Adrenal gland (tissue), 12 donors: ENCODE results near the gene CHST3. TPM values are rescaled to one million over a fixed set of nuclear protein-coding genes. Genes with fewer than 3 reads are reported as not detected.

ENCODE experiments used
- DNase-seq, 7 donors: peaks; one replicate each; pipeline ENCODE4 v3.0.0-alpha.2; 2019 to 2020
- H3K27ac ChIP-seq, 5 donors: fragments of 200-600 bp; sonication (generic) in 4 of 5; 1 replicate in 3 of 5; 2 replicates in 2 of 5; pipeline versions ENCODE4 v1.5.1 to v1.8.0; 2016 to 2020; ENCODE audit warnings: mild to moderate bottlenecking in 1 of 5
- H3K27me3 ChIP-seq: fragments of 200-600 bp; 2 replicates; pipeline ENCODE4 v1.8.0; 2021
- H3K36me3 ChIP-seq, 2 donors: fragments of 200-600 bp; replicated peaks in 1 of 2; 1 replicate in 1 of 2; 2 replicates in 1 of 2; pipeline versions ENCODE4 v1.5.1 to v1.8.0; 2018 to 2022
- H3K4me1 ChIP-seq, 2 donors: fragments of 200-600 bp; replicated peaks in 1 of 2; 1 replicate in 1 of 2; 2 replicates in 1 of 2; pipeline versions ENCODE4 v1.5.1 to v1.8.0; 2018 to 2021
- H3K4me3 ChIP-seq, 4 donors: fragments of 200-600 bp; sonication (generic) in 3 of 4; one replicate each; pipeline ENCODE4 v1.5.1; 2016 to 2018
- H3K9me3 ChIP-seq, 3 donors: fragments of 200-600 bp; sonication (generic) in 1 of 3; replicated peaks in 1 of 3; 1 replicate in 2 of 3; 2 replicates in 1 of 3; pipeline versions ENCODE4 v1.5.1 to v1.8.0; 2016 to 2021
- CTCF ChIP-seq, 6 experiments: fragments of 450-650 bp in 4 of 6; fragments of 200-600 bp in 2 of 6; sonication (generic) in 1 of 6; IDR thresholded peaks; 1 replicate in 5 of 6; 2 replicates in 1 of 6; pipeline versions ENCODE4 v1.5.1 to v1.8.0; 2016 to 2021; ENCODE audit warnings: antibody characterized with exemption in 6 of 6, mild to moderate bottlenecking in 2 of 6, moderate library complexity in 1 of 6
- POLR2A ChIP-seq, 2 donors: fragments of 450-650 bp; IDR thresholded peaks; one replicate each; pipeline ENCODE4 v1.6.1; 2017; ENCODE audit warnings: antibody characterized with exemption in 2 of 2, mild to moderate bottlenecking in 2 of 2, moderate library complexity in 1 of 2
- WGBS, 4 donors: extraction: QIAGEN DNeasy Blood & Tissue Kit in 2 of 4; methylation state at CpG; one replicate each; pipeline versions ENCODE4 v1.1.5 to v1.1.7; 2013 to 2017; 5-methylcytosine and 5-hydroxymethylcytosine counted together
- intact Hi-C, 2 donors: fragments of 100-400 bp; cut with DNase I; formaldehyde crosslinking; loops; one replicate each; pipeline versions ENCODE4 v1.14.1 to v1.15.0; 2022 to 2023
- polyA plus RNA-seq, 3 donors: library from polyadenylated mRNA; stranded (reverse); fragments of 200-250 nt in 2 of 3; fragments of 350-450 nt in 1 of 3; fragmentation: Illumina TruSeq in 1 of 3; extraction: RNeasy Lipid Tissue Mini Kit (QIAGEN cat#74804) in 1 of 3; gene quantifications; one replicate each; pipeline ENCODE4 v1.2.3, GENCODE V29; 2013 to 2014
- total RNA-seq, 9 donors: library from RNA; depleted of rRNA in 4 of 9; stranded (reverse); fragments of >200 nt in 4 of 9; fragments of 120-200 nt in 1 of 9; fragmentation: NEBNext Ultra II Directional in 1 of 9; extraction: Animal tissue kit (Norgen Biotek cat#: 25700) in 1 of 9; gene quantifications; one replicate each; pipeline versions ENCODE4 v1.1.0 to v1.2.4, GENCODE V29; 2013 to 2023
- donor health status: healthy with polysubstance abuse.
- donor health status: Bipolar disorder and iron deficiency.
- donor health status: DM: yes; HTN: yes; CAD: no.
- donor health status: DM: no; HTN: no; CAD: no.
- donor health status: DM: no; HTN: no; CAD: no.
- donor health status: DM: yes; HTN: yes; CAD: no.

Gene CHST3
- total and polyA plus RNA-seq, 12 donors, result 3.9 to 49.7 (median 32.6) TPM

GRCh38 chr10:71972746-71973695 is 8.8 kb downstream of the CHST3 start:
- Histone ChIP-seq H3K27ac (peak overlapping the region in 3 of 5 donors; percentile 89 to 92 (median 91)), H3K27me3 (no peaks in the 10 kb centered on the region), H3K4me1 (peaks cover 36 to 93% of the 10 kb centered on the region in 2 donors), H3K9me3 (no peaks in the 10 kb centered on the region), H3K4me3 (no peak overlapping the region), H3K36me3 (no peaks in the 10 kb centered on the region)
- intact Hi-C loops, result no loop called here
- WGBS, 4 donors, result 82 to 84% (median 82%) methylated on average over 10 to 14 of the region's 14 CpGs
- peak in 2 of 7 donors; percentile 11 to 19 for DNase-seq
- no peak for TF ChIP-seq POLR2A (IDR thresholded peaks at IDR 0.05)
- no peak for TF ChIP-seq CTCF (IDR thresholded peaks at IDR 0.05)

- no peak for TF ChIP-seq CTCF (IDR thresholded peaks at IDR 0.05)
- no peaks in the 10 kb centered on the region for H3K27me3 ChIP-seq
- H3K4me1 ChIP-seq, result peaks cover 43 to 93% of the 10 kb centered on the region in 2 donors
- 82 to 89% (median 85%) methylated on average over 9 of the region's 9 CpGs for WGBS, 4 donors
- H3K9me3 ChIP-seq, result no peaks in the 10 kb centered on the region
- peak overlapping the region; percentile 58 to 92 (median 89) for H3K27ac ChIP-seq
- H3K36me3 ChIP-seq, result no peaks in the 10 kb centered on the region
- DNase-seq, result peak in 1 of 7 donors; percentile 15
- H3K4me3 ChIP-seq, result no peak overlapping the region
- intact Hi-C loops, result no loop called here
Observed at GRCh38 chr10:71973777-71974488, 9.7 kb downstream of the CHST3 start.

GRCh38 chr10:71974489-71975021 is 10.4 kb downstream of the CHST3 start:
- intact Hi-C loops, result no loop called here
- Histone ChIP-seq H3K4me1 (peaks cover 50 to 93% of the 10 kb centered on the region in 2 donors), H3K4me3 (no peak overlapping the region), H3K9me3 (no peaks in the 10 kb centered on the region), H3K36me3 (no peaks in the 10 kb centered on the region), H3K27ac (peak overlapping the region; percentile 58 to 92 (median 89)), H3K27me3 (no peaks in the 10 kb centered on the region)
- DNase-seq, result peak in 6 of 7 donors; percentile 60 to 76 (median 68)
- TF ChIP-seq POLR2A (IDR thresholded peaks at IDR 0.05) (peak in 1 of 2 donors; percentile 6), CTCF (IDR thresholded peaks at IDR 0.05) (no peak)
- WGBS, 4 donors, result 70 to 73% (median 72%) methylated on average over 5 to 6 of the region's 6 CpGs
